ENCODE measurements around the gene POU3F2.

POU3F2 gene

GRCh38 chr6:98834060-98835031 lies at the start of gene POU3F2:
TSS of gene POU3F2 (plus strand) at chr6:98834574. CDS start at chr6:98834874, 300 bp downstream.
- no peak within 1 kb of the TSS for H3K9ac ChIP-seq (ENCODE audit: low read length)
- peaks cover 10% of the 10 kb centered on the region for H3K4me1 ChIP-seq (ENCODE audit: control insufficient read depth, insufficient read depth, low read length)
- no peaks in the 10 kb centered on the region for H3K36me3 ChIP-seq (ENCODE audit: control insufficient read depth, insufficient read depth, low read length)
- peaks cover 45% of the 10 kb centered on the region for H3K27me3 ChIP-seq (ENCODE audit: control insufficient read depth, insufficient read depth, low read length)
- H3K27ac ChIP-seq (ENCODE audit: low read depth, low read length) = no peak within 1 kb of the TSS
- peak within 1 kb of the TSS; percentile 56 for H3K4me3 ChIP-seq (ENCODE audit: low read length)

GRCh38 chr6:98787435-98787834 lies 46.9 kb upstream of the POU3F2 start:
- no peaks in the 10 kb centered on the region for H3K36me3 ChIP-seq (ENCODE audit: control insufficient read depth, insufficient read depth, low read length)
- no peaks in the 10 kb centered on the region for H3K4me1 ChIP-seq (ENCODE audit: control insufficient read depth, insufficient read depth, low read length)
- no peaks in the 10 kb centered on the region for H3K27me3 ChIP-seq (ENCODE audit: control insufficient read depth, insufficient read depth, low read length)
- no peak overlapping the region for H3K9ac ChIP-seq (ENCODE audit: low read length)
- H3K4me3 ChIP-seq (ENCODE audit: low read length) = no peak overlapping the region
- no peak overlapping the region for H3K27ac ChIP-seq (ENCODE audit: low read depth, low read length)

GRCh38 chr6:98787961-98788360 lies 46.4 kb upstream of the POU3F2 start:
- H3K4me3 ChIP-seq (ENCODE audit: low read length) = no peak overlapping the region
- H3K27me3 ChIP-seq (ENCODE audit: control insufficient read depth, insufficient read depth, low read length) = no peaks in the 10 kb centered on the region
- no peaks in the 10 kb centered on the region for H3K36me3 ChIP-seq (ENCODE audit: control insufficient read depth, insufficient read depth, low read length)
- no peak overlapping the region for H3K9ac ChIP-seq (ENCODE audit: low read length)
- H3K27ac ChIP-seq (ENCODE audit: low read depth, low read length) = no peak overlapping the region
- H3K4me1 ChIP-seq (ENCODE audit: control insufficient read depth, insufficient read depth, low read length) = no peaks in the 10 kb centered on the region

- no peak overlapping the region for H3K27ac ChIP-seq (ENCODE audit: low read depth, low read length)
- no peak overlapping the region for H3K9ac ChIP-seq (ENCODE audit: low read length)
- H3K27me3 ChIP-seq (ENCODE audit: control insufficient read depth, insufficient read depth, low read length) = no peaks in the 10 kb centered on the region
- H3K4me3 ChIP-seq (ENCODE audit: low read length) = no peak overlapping the region
- H3K4me1 ChIP-seq (ENCODE audit: control insufficient read depth, insufficient read depth, low read length) = no peaks in the 10 kb centered on the region
- H3K36me3 ChIP-seq (ENCODE audit: control insufficient read depth, insufficient read depth, low read length) = no peaks in the 10 kb centered on the region
Observed at GRCh38 chr6:98794307-98794842, 40.0 kb upstream of the POU3F2 start.

GRCh38 chr6:98797217-98797994 lies 37.0 kb upstream of the POU3F2 start:
- Histone ChIP-seq H3K4me3 (ENCODE audit: low read length) (no peak overlapping the region), H3K4me1 (ENCODE audit: control insufficient read depth, insufficient read depth, low read length) (no peaks in the 10 kb centered on the region), H3K27me3 (ENCODE audit: control insufficient read depth, insufficient read depth, low read length) (no peaks in the 10 kb centered on the region), H3K9ac (ENCODE audit: low read length) (no peak overlapping the region), H3K36me3 (ENCODE audit: control insufficient read depth, insufficient read depth, low read length) (no peaks in the 10 kb centered on the region), H3K27ac (ENCODE audit: low read depth, low read length) (no peak overlapping the region)

- no peak overlapping the region for H3K27ac ChIP-seq (ENCODE audit: low read depth, low read length)
- no peaks in the 10 kb centered on the region for H3K4me1 ChIP-seq (ENCODE audit: control insufficient read depth, insufficient read depth, low read length)
- no peaks in the 10 kb centered on the region for H3K36me3 ChIP-seq (ENCODE audit: control insufficient read depth, insufficient read depth, low read length)
Observed at GRCh38 chr6:98800866-98801265, 33.5 kb upstream of the POU3F2 start.

GRCh38 chr6:98808541-98809210 lies 25.7 kb upstream of the POU3F2 start:
- Histone ChIP-seq H3K4me3 (ENCODE audit: low read length) (no peak overlapping the region), H3K4me1 (ENCODE audit: control insufficient read depth, insufficient read depth, low read length) (no peaks in the 10 kb centered on the region), H3K36me3 (ENCODE audit: control insufficient read depth, insufficient read depth, low read length) (no peaks in the 10 kb centered on the region), H3K27ac (ENCODE audit: low read depth, low read length) (no peak overlapping the region), H3K27me3 (ENCODE audit: control insufficient read depth, insufficient read depth, low read length) (no peaks in the 10 kb centered on the region), H3K9ac (ENCODE audit: low read length) (no peak overlapping the region)

More at GRCh38 chr6:98800866-98801265, 33.5 kb upstream of the POU3F2 start:
- H3K27me3 ChIP-seq (ENCODE audit: control insufficient read depth, insufficient read depth, low read length) = no peaks in the 10 kb centered on the region
- no peak overlapping the region for H3K9ac ChIP-seq (ENCODE audit: low read length)
- no peak overlapping the region for H3K4me3 ChIP-seq (ENCODE audit: low read length)

GRCh38 chr6:98812220-98812619 lies 22.2 kb upstream of the POU3F2 start:
- H3K9ac ChIP-seq (ENCODE audit: low read length) = no peak overlapping the region
- H3K4me3 ChIP-seq (ENCODE audit: low read length) = no peak overlapping the region
- no peaks in the 10 kb centered on the region for H3K27me3 ChIP-seq (ENCODE audit: control insufficient read depth, insufficient read depth, low read length)
- no peaks in the 10 kb centered on the region for H3K36me3 ChIP-seq (ENCODE audit: control insufficient read depth, insufficient read depth, low read length)
- H3K27ac ChIP-seq (ENCODE audit: low read depth, low read length) = no peak overlapping the region
- H3K4me1 ChIP-seq (ENCODE audit: control insufficient read depth, insufficient read depth, low read length) = no peaks in the 10 kb centered on the region

- no peaks in the 10 kb centered on the region for H3K27me3 ChIP-seq (ENCODE audit: control insufficient read depth, insufficient read depth, low read length)
- no peak overlapping the region for H3K4me3 ChIP-seq (ENCODE audit: low read length)
- H3K27ac ChIP-seq (ENCODE audit: low read depth, low read length) = no peak overlapping the region
- H3K4me1 ChIP-seq (ENCODE audit: control insufficient read depth, insufficient read depth, low read length) = no peaks in the 10 kb centered on the region
- no peaks in the 10 kb centered on the region for H3K36me3 ChIP-seq (ENCODE audit: control insufficient read depth, insufficient read depth, low read length)
- no peak overlapping the region for H3K9ac ChIP-seq (ENCODE audit: low read length)
Observed at GRCh38 chr6:98816799-98817198, 17.6 kb upstream of the POU3F2 start.

- H3K4me3 ChIP-seq (ENCODE audit: low read length) = no peak overlapping the region
- no peak overlapping the region for H3K9ac ChIP-seq (ENCODE audit: low read length)
- H3K4me1 ChIP-seq (ENCODE audit: control insufficient read depth, insufficient read depth, low read length) = no peaks in the 10 kb centered on the region
- no peak overlapping the region for H3K27ac ChIP-seq (ENCODE audit: low read depth, low read length)
- H3K27me3 ChIP-seq (ENCODE audit: control insufficient read depth, insufficient read depth, low read length) = peaks cover 17% of the 10 kb centered on the region
- no peaks in the 10 kb centered on the region for H3K36me3 ChIP-seq (ENCODE audit: control insufficient read depth, insufficient read depth, low read length)
Observed at GRCh38 chr6:98821756-98822405, 12.5 kb upstream of the POU3F2 start.

- H3K4me3 ChIP-seq (ENCODE audit: low read length) = no peak overlapping the region
- no peaks in the 10 kb centered on the region for H3K4me1 ChIP-seq (ENCODE audit: control insufficient read depth, insufficient read depth, low read length)
- H3K36me3 ChIP-seq (ENCODE audit: control insufficient read depth, insufficient read depth, low read length) = no peaks in the 10 kb centered on the region
- no peak overlapping the region for H3K9ac ChIP-seq (ENCODE audit: low read length)
- peaks cover 30% of the 10 kb centered on the region for H3K27me3 ChIP-seq (ENCODE audit: control insufficient read depth, insufficient read depth, low read length)
- no peak overlapping the region for H3K27ac ChIP-seq (ENCODE audit: low read depth, low read length)
Observed at GRCh38 chr6:98823428-98824161, 10.8 kb upstream of the POU3F2 start.
